ENCODE results near the gene RAP2B.

Gene RAP2B

GRCh38 chr3:153210146-153210545 is 48.1 kb downstream of the RAP2B start:
- H4K20me1 ChIP-seq (ENCODE audit: insufficient read depth, low read length) = no peaks in the 10 kb centered on the region
- no peaks in the 10 kb centered on the region for H3K4me1 ChIP-seq (ENCODE audit: low read length)
- H3K4me3 ChIP-seq (ENCODE audit: low read length) = no peak overlapping the region
- TF ChIP-seq EZH2phosphoT487 (IDR thresholded peaks at IDR 0.05; ENCODE audit: low read depth) = no peak
- no peak for TF ChIP-seq CTCF (IDR thresholded peaks at IDR 0.05; ENCODE audit: low read depth, low read length)
- no peak overlapping the region for H3K27ac ChIP-seq (ENCODE audit: low read length)
- no peaks in the 10 kb centered on the region for H3K36me3 ChIP-seq (replicated peaks; ENCODE audit: low read depth, low read length)
- H3K79me2 ChIP-seq (ENCODE audit: low read length) = no peaks in the 10 kb centered on the region
- H3K27me3 ChIP-seq (ENCODE audit: low read depth, low read length) = no peaks in the 10 kb centered on the region
- no peak overlapping the region for H2AFZ ChIP-seq (ENCODE audit: low read depth, low read length)
- no peaks in the 10 kb centered on the region for H3K9me3 ChIP-seq (ENCODE audit: insufficient read depth, low read length)
- H3K9ac ChIP-seq (ENCODE audit: low read length) = no peak overlapping the region
- no peak overlapping the region for H3K4me2 ChIP-seq (ENCODE audit: low read length)

- Histone ChIP-seq H3K9ac (ENCODE audit: low read length) (no peak overlapping the region), H3K4me1 (ENCODE audit: low read length) (no peaks in the 10 kb centered on the region), H4K20me1 (ENCODE audit: insufficient read depth, low read length) (no peaks in the 10 kb centered on the region), H3K9me3 (ENCODE audit: insufficient read depth, low read length) (no peaks in the 10 kb centered on the region), H3K27ac (ENCODE audit: low read length) (no peak overlapping the region), H3K4me2 (ENCODE audit: low read length) (no peak overlapping the region), H3K4me3 (ENCODE audit: low read length) (no peak overlapping the region), H3K36me3 (replicated peaks; ENCODE audit: low read depth, low read length) (no peaks in the 10 kb centered on the region), H3K79me2 (ENCODE audit: low read length) (no peaks in the 10 kb centered on the region), H2AFZ (ENCODE audit: low read depth, low read length) (no peak overlapping the region), H3K27me3 (ENCODE audit: low read depth, low read length) (no peaks in the 10 kb centered on the region)
- TF ChIP-seq EZH2phosphoT487 (IDR thresholded peaks at IDR 0.05; ENCODE audit: low read depth) = no peak
- TF ChIP-seq CTCF (IDR thresholded peaks at IDR 0.05; ENCODE audit: low read depth, low read length) = no peak
Measured at GRCh38 chr3:153210660-153211059, 48.6 kb downstream of the RAP2B start.

- no peak overlapping the region for H3K9ac ChIP-seq (ENCODE audit: low read length)
- no peaks in the 10 kb centered on the region for H3K36me3 ChIP-seq (replicated peaks; ENCODE audit: low read depth, low read length)
- no peak overlapping the region for H2AFZ ChIP-seq (ENCODE audit: low read depth, low read length)
Measured at GRCh38 chr3:153215497-153215896, 53.5 kb downstream of the RAP2B start.

GRCh38 chr3:153215966-153216365 is 53.9 kb downstream of the RAP2B start:
- H3K4me2 ChIP-seq (ENCODE audit: low read length) = no peak overlapping the region
- H3K9ac ChIP-seq (ENCODE audit: low read length) = no peak overlapping the region
- H3K79me2 ChIP-seq (ENCODE audit: low read length) = no peaks in the 10 kb centered on the region
- no peak overlapping the region for H3K4me3 ChIP-seq (ENCODE audit: low read length)
- no peaks in the 10 kb centered on the region for H3K4me1 ChIP-seq (ENCODE audit: low read length)
- no peaks in the 10 kb centered on the region for H3K27me3 ChIP-seq (ENCODE audit: low read depth, low read length)
- H3K27ac ChIP-seq (ENCODE audit: low read length) = no peak overlapping the region
- H2AFZ ChIP-seq (ENCODE audit: low read depth, low read length) = no peak overlapping the region
- H3K9me3 ChIP-seq (ENCODE audit: insufficient read depth, low read length) = no peaks in the 10 kb centered on the region
- H4K20me1 ChIP-seq (ENCODE audit: insufficient read depth, low read length) = no peaks in the 10 kb centered on the region
- H3K36me3 ChIP-seq (replicated peaks; ENCODE audit: low read depth, low read length) = no peaks in the 10 kb centered on the region
- TF ChIP-seq EZH2phosphoT487 (IDR thresholded peaks at IDR 0.05; ENCODE audit: low read depth) (no peak), CTCF (IDR thresholded peaks at IDR 0.05; ENCODE audit: low read depth, low read length) (no peak)

More at GRCh38 chr3:153215497-153215896, 53.5 kb downstream of the RAP2B start:
- Histone ChIP-seq H3K27me3 (ENCODE audit: low read depth, low read length) (no peaks in the 10 kb centered on the region), H3K9me3 (ENCODE audit: insufficient read depth, low read length) (no peaks in the 10 kb centered on the region), H3K4me3 (ENCODE audit: low read length) (no peak overlapping the region), H3K4me2 (ENCODE audit: low read length) (no peak overlapping the region), H3K27ac (ENCODE audit: low read length) (no peak overlapping the region), H4K20me1 (ENCODE audit: insufficient read depth, low read length) (no peaks in the 10 kb centered on the region), H3K4me1 (ENCODE audit: low read length) (no peaks in the 10 kb centered on the region), H3K79me2 (ENCODE audit: low read length) (no peaks in the 10 kb centered on the region)
- TF ChIP-seq EZH2phosphoT487 (IDR thresholded peaks at IDR 0.05; ENCODE audit: low read depth) (no peak), CTCF (IDR thresholded peaks at IDR 0.05; ENCODE audit: low read depth, low read length) (no peak)

Measured in OCI-LY3 (cell line).